Upper lobe of right lung (tissue), 1 donor: Measurements from ENCODE around the gene DOCK10. TPM values are rescaled to one million over a fixed set of nuclear protein-coding genes. Genes with fewer than 3 reads are reported as not detected.
A peak's percentile ranks its signal among the peaks of the same experiment; 100 is the strongest.

ENCODE experiments used
- ATAC-seq: fragments of 200-7000 bp; cut with Tn5 transposase; one replicate; pipeline ENCODE4 v1.9.1; 2020; ENCODE audit warnings: mild to moderate bottlenecking, moderate library complexity
- DNase-seq: peaks from one replicate; pipeline ENCODE4 v3.0.0-alpha.2; 2020
- H3K27ac ChIP-seq: fragments of 200-600 bp; one replicate; pipeline ENCODE4 v1.8.0; 2022
- H3K27me3 ChIP-seq: fragments of 200-600 bp; one replicate; pipeline ENCODE4 v1.8.0; 2022; ENCODE audit warnings: mild to moderate bottlenecking
- H3K36me3 ChIP-seq: fragments of 200-600 bp; one replicate; pipeline ENCODE4 v1.8.0; 2022
- H3K4me1 ChIP-seq: fragments of 200-600 bp; one replicate; pipeline ENCODE4 v1.8.0; 2022
- H3K4me3 ChIP-seq: fragments of 200-600 bp; one replicate; pipeline ENCODE4 v1.8.0; 2022; ENCODE audit warnings: mild to moderate bottlenecking
- H3K9me3 ChIP-seq: fragments of 200-600 bp; one replicate; pipeline ENCODE4 v1.8.0; 2022
- CTCF ChIP-seq: fragments of 200-600 bp; IDR thresholded peaks from one replicate; pipeline ENCODE4 v1.8.0; 2022; ENCODE audit warnings: antibody characterized with exemption
- intact Hi-C: fragments of 100-400 bp; cut with DNase I; formaldehyde crosslinking; loops from one replicate; pipeline ENCODE4 v1.11.0; 2022
- total RNA-seq: library from RNA; stranded (reverse); fragmentation: NEBNext Ultra II Directional; extraction: Animal tissue kit (Norgen Biotek cat#: 25700); gene quantifications from one replicate; pipeline ENCODE4 v1.2.1, GENCODE V29; 2021
- donor health status: DM: no; HTN: yes; CAD: no; lungs with severe emphysema.

Gene DOCK10
- total RNA-seq, 1 donor from 2014 or later: 35.8 TPM

DNA sequence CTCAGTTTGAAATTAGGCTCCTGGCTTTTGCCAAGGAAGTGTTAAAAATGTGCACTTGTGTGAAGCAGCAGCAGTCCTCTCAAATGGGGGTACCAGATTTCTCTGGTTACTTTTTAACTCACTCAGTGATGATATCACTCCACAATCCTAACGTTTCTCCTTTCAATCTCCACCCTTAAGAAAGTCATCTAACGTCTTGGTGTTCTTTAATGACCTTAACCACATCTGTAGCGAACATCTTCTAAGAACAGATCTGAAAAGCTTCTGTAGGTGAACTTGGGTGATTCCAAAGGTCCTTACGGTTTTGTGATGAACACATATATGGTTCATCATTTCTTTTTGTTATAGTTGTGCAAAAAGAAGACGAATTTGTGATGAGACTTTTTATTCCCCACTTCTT, 73.2 kb downstream of the DOCK10 start:
- no peaks in the 10 kb centered on the region for H3K27me3 ChIP-seq
- intact Hi-C loops: no loop called here
- no peak overlapping the region for H3K4me3 ChIP-seq
- ATAC-seq: no peak
- no peak overlapping the region for H3K27ac ChIP-seq
- no peaks in the 10 kb centered on the region for H3K9me3 ChIP-seq
- no peak for TF ChIP-seq CTCF
- no peaks in the 10 kb centered on the region for H3K36me3 ChIP-seq
- no peaks in the 10 kb centered on the region for H3K4me1 ChIP-seq
- no peak for DNase-seq

GRCh38 chr2:224968051-224968450, 74.2 kb downstream of the DOCK10 start:
- H3K4me3 ChIP-seq: no peak overlapping the region
- intact Hi-C loops: no loop called here
- no peaks in the 10 kb centered on the region for H3K36me3 ChIP-seq
- ATAC-seq (no peak), DNase-seq (no peak)
- no peaks in the 10 kb centered on the region for H3K9me3 ChIP-seq
- no peak for TF ChIP-seq CTCF
- H3K27me3 ChIP-seq: no peaks in the 10 kb centered on the region
- H3K4me1 ChIP-seq: no peaks in the 10 kb centered on the region
- H3K27ac ChIP-seq: no peak overlapping the region

DNA sequence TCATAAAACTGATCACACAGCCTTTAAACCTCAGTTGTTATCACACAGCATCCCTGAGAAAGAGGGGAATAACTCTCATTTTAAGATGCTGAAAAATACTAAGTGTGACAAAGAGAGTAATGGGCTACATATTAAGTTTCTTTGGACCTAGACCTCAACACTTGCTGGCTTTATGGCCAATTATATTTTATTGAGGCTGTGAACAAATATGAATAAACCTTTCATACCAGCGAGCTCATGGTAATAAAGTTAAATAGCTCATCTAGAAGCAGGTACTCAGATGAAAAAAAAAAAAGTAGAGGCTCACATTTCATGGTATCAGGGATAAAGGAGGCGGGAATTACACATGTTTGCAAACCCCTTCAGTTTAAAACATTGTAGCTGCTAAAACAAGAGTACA, 75.7 kb downstream of the DOCK10 start:
- DNase-seq (no peak), ATAC-seq (no peak)
- Histone ChIP-seq H3K4me3 (no peak overlapping the region), H3K27me3 (no peaks in the 10 kb centered on the region), H3K9me3 (no peaks in the 10 kb centered on the region), H3K27ac (no peak overlapping the region), H3K4me1 (no peaks in the 10 kb centered on the region), H3K36me3 (no peaks in the 10 kb centered on the region)
- no peak for TF ChIP-seq CTCF
- intact Hi-C loops: no loop called here

DNA sequence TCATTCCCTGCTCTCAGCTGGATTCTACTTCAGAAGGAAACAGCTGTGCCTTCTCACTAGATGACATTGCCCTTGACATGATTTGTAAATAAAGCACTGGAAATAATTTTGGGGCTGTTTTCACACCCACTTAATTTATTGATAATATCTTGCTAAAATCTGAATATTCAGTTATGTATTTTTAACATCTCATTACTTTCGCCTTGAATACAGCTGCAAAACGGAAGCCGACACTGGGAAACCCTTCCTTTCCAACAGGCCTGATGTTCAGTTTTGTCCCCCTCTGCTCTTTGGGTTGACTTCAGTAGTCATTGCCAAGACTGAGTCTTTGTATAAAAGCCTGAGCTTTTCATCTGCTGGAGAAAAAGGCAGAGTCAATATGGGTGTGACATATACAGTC, 82.7 kb downstream of the DOCK10 start:
- DNase-seq (no peak), ATAC-seq (no peak)
- Histone ChIP-seq H3K27ac (no peak overlapping the region), H3K36me3 (no peaks in the 10 kb centered on the region), H3K4me1 (peaks cover 15% of the 10 kb centered on the region), H3K27me3 (no peaks in the 10 kb centered on the region), H3K4me3 (no peak overlapping the region), H3K9me3 (no peaks in the 10 kb centered on the region)
- TF ChIP-seq CTCF: no peak
- intact Hi-C loops: no loop called here

DNA sequence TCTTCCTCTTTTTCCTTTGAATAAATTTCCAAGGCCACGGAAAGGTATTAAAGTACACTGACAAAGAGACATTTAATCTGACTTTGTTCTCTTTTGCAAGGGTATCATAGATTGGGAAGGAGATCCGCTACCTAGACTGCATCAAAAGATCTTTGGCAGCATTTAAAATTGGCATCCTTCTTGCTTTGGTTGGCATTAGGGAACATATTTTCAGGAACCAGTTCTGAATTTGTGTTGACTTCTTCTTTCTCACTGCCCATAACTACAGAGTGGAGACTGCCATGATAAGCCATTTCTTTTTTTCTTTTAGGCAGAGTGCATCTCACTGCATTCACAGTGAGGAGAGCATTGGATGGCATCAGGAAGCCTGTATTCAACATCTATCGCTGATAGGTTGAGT, 83.4 kb downstream of the DOCK10 start:
- Histone ChIP-seq H3K9me3 (no peaks in the 10 kb centered on the region), H3K27ac (no peak overlapping the region), H3K4me3 (no peak overlapping the region), H3K4me1 (peaks cover 15% of the 10 kb centered on the region), H3K27me3 (no peaks in the 10 kb centered on the region), H3K36me3 (no peaks in the 10 kb centered on the region)
- intact Hi-C loops: no loop called here
- DNase-seq (no peak), ATAC-seq (peak; percentile 45)
- TF ChIP-seq CTCF: no peak

DNA sequence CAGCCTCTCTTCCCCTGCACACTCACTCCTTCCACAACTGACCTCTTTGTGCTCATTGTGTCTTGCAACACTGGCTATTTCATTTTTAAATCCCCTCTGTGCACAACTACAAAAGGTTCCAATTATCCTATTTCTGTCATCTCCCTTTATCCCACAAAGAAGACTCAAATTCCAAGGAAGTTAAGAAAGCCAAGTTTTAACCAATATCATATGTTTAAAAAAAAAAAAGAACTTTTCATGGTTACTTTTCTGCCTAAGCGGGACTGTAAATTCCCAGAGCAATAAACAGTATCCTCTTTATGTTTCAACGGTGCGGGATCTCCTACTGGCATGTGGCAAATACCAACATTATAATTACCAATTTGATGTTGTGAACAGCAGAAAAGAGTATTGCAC, 83.8 kb downstream of the DOCK10 start:
- intact Hi-C loops: no loop called here
- Histone ChIP-seq H3K4me3 (no peak overlapping the region), H3K9me3 (no peaks in the 10 kb centered on the region), H3K27me3 (no peaks in the 10 kb centered on the region), H3K4me1 (peaks cover 15% of the 10 kb centered on the region), H3K27ac (no peak overlapping the region), H3K36me3 (no peaks in the 10 kb centered on the region)
- no peak for TF ChIP-seq CTCF
- no peak for ATAC-seq
- no peak for DNase-seq
